ENCODE measurements around the gene GSK3A.
A peak's percentile ranks its signal among the peaks of the same experiment; 100 is the strongest.

The GSK3A gene

DNA sequence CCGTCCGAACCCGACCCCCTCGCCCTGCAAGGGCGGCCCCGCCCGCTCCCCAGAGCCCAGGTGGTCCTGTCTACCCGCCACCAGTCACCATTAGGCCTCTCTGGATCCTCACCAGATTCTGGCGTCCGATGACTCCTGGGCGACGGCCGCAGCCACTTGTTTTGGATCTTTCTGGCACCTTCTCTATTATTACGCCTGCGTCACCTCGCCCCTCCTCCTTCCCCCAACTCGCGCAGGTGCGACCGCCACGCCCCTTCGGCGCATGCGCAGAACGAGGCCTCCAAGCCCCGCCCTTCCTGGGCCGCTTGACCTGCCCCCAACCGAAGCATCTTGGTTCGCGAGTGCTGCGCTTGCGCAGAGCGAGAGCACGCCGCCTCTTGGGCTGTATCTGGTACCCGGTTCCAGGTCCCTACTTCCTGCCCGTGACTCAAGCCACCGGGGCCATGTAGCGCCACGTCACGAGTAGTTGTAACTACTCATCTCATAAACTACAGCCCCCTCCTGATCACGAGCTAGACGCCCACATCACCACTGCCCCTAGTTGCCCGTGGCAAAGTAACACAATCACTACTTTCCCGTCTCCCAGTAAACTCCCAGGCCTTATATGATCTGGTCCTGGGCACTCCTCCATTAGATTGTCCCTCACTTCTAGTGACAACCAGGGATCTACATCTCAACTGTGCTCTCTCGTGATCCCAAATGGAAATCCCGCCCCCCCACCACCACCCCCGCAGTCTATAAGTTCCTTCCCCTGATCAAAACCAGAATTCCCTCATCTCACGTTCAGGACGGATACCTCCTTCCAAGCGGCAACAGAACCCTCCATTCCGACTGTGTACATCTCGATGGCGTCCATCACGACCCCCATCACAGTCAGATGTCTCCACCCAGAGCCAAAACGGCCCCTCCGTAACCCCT is 24.6 kb downstream of the GSK3A start, which contains the start of gene DEDD2:
TSS of gene DEDD2 (minus strand) at position 158 of the 918 bp plus-strand sequence. CDS start 670 bp downstream, outside the sequence.
- H2BK12ac ChIP-seq (ENCODE audit: low read length), result peak within 1 kb of the TSS; percentile 39
- H2BK5ac ChIP-seq (ENCODE audit: low read depth, low read length, poor library complexity), result peak within 1 kb of the TSS; percentile 52
- H4K12ac ChIP-seq (ENCODE audit: low read depth, low read length), result peak within 1 kb of the TSS; percentile 60
- peak within 1 kb of the TSS; percentile 53 for H3K4ac ChIP-seq (ENCODE audit: low read depth, low read length)
- peak within 1 kb of the TSS; percentile 89 for H3K4me2 ChIP-seq (ENCODE audit: low read length)
- H2BK120ac ChIP-seq (ENCODE audit: insufficient read depth, low read length, poor library complexity), result peak within 1 kb of the TSS; percentile 65
- H3K36me3 ChIP-seq (ENCODE audit: control insufficient read depth in 1 of 2, insufficient read depth in 2 of 2, low read length in 2 of 2), result peaks cover 12 to 19% of the 10 kb centered on the region in 2 experiments
- peak within 1 kb of the TSS; percentile 95 for H3K9ac ChIP-seq (ENCODE audit: low read length)
- no CpG with 5 or more reads among the region's 57 CpGs for WGBS (ENCODE audit: extremely low coverage, insufficient coverage, insufficient read length)
- H2AFZ ChIP-seq (ENCODE audit: insufficient read depth, low read length, poor library complexity), result peak within 1 kb of the TSS; percentile 54
- H3K79me2 ChIP-seq (ENCODE audit: control insufficient read depth, insufficient read depth, low read length, poor library complexity), result peaks cover 23% of the 10 kb centered on the region
- peak within 1 kb of the TSS; percentile 85 for H3K4me3 ChIP-seq (ENCODE audit: low read depth, low read length)
- H4K8ac ChIP-seq (ENCODE audit: low read depth, low read length), result peak within 1 kb of the TSS; percentile 78
- H3K4me1 ChIP-seq (ENCODE audit: control insufficient read depth in 1 of 2, insufficient read depth in 2 of 2, low read length in 2 of 2), result peaks cover 8 to 19% of the 10 kb centered on the region in 2 experiments
- peak within 1 kb of the TSS; percentile 63 for H3K18ac ChIP-seq (ENCODE audit: low read length)
- DNase-seq, result peak; percentile 100
- H4K91ac ChIP-seq (ENCODE audit: low read depth, low read length), result peak within 1 kb of the TSS; percentile 80
- H2AK5ac ChIP-seq (ENCODE audit: low read length), result peak within 1 kb of the TSS; percentile 85
- peaks cover 20% of the 10 kb centered on the region for H3K79me1 ChIP-seq (ENCODE audit: low read length)
- no peaks in the 10 kb centered on the region for H3K27me3 ChIP-seq (ENCODE audit: insufficient read depth, low read length)
- peak within 1 kb of the TSS; percentile 80 for H3K27ac ChIP-seq (ENCODE audit: low read depth, low read length)
- H3K23ac ChIP-seq (ENCODE audit: low read length), result no peak within 1 kb of the TSS
- no peaks in the 10 kb centered on the region for H3K9me3 ChIP-seq (ENCODE audit: insufficient read depth, low read depth, low read length)
- peak within 1 kb of the TSS; percentile 65 for H3K14ac ChIP-seq (ENCODE audit: low read length)

DNA sequence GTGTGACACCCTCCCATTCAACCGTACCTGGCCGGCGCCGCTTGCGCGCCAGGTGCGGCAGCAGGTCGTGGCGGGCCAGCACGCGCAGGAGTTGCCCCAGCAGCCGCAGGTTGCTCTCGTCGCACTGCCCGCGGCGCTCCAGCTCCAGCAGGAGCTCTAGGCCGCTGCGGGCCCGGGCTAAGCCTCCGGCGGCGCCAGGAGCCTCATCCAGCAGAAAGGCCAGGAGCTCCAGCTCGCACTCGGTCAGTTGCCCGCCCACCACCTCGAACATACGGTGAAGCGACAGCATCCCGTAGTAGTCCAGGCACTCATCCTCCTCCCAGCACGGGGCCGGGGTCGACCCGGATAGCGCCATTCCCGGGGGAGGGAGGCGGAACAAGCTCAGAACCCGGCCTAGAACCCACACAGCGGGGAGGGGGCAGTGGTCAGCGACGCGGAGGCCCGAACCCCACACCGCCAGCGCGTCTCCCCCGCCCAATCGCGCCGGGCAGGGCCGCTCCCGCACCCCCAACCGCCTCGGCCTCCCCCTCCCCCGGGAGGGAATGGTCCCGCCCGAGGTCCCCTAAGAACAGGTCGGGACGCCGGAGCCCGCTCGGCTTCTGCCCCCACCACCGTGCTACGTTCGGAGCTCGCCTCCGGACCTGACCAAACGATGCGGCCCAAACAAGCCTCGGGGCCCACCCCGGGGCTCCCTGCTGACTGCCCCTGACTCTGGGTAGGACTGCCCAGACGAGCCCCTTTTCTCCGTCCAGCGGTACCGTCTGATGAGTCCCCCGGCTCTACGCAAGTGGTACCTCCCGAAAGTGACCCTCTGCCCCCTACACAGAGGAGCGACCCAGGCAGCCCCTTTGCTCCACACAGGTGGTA is 25.5 kb downstream of the GSK3A start:
- Histone ChIP-seq H3K36me3 (ENCODE audit: control insufficient read depth in 1 of 2, insufficient read depth in 2 of 2, low read length in 2 of 2) (peaks cover 19 to 20% of the 10 kb centered on the region in 2 experiments), H3K79me2 (ENCODE audit: control insufficient read depth, insufficient read depth, low read length, poor library complexity) (peaks cover 23% of the 10 kb centered on the region), H4K8ac (ENCODE audit: low read depth, low read length) (peak overlapping the region; percentile 59), H2BK12ac (ENCODE audit: low read length) (no peak overlapping the region), H3K14ac (ENCODE audit: low read length) (peak overlapping the region; percentile 65), H4K91ac (ENCODE audit: low read depth, low read length) (peak overlapping the region; percentile 80), H2AK5ac (ENCODE audit: low read length) (peak overlapping the region; percentile 32), H3K9me3 (ENCODE audit: insufficient read depth, low read depth, low read length) (no peaks in the 10 kb centered on the region), H3K4ac (ENCODE audit: low read depth, low read length) (peak overlapping the region; percentile 53), H3K4me1 (ENCODE audit: control insufficient read depth in 1 of 2, insufficient read depth in 2 of 2, low read length in 2 of 2) (peaks cover 8 to 19% of the 10 kb centered on the region in 2 experiments), H3K23ac (ENCODE audit: low read length) (no peak overlapping the region), H3K9ac (ENCODE audit: low read length) (peak overlapping the region; percentile 95), H3K18ac (ENCODE audit: low read length) (peak overlapping the region; percentile 63), H2AFZ (ENCODE audit: insufficient read depth, low read length, poor library complexity) (peak overlapping the region; percentile 54), H2BK120ac (ENCODE audit: insufficient read depth, low read length, poor library complexity) (peak overlapping the region; percentile 65), H3K4me3 (ENCODE audit: low read depth, low read length) (peak overlapping the region; percentile 85), H3K27ac (ENCODE audit: low read depth, low read length) (peak overlapping the region; percentile 80), H3K79me1 (ENCODE audit: low read length) (peaks cover 20% of the 10 kb centered on the region), H3K4me2 (ENCODE audit: low read length) (peak overlapping the region; percentile 89), H4K12ac (ENCODE audit: low read depth, low read length) (no peak overlapping the region), H2BK5ac (ENCODE audit: low read depth, low read length, poor library complexity) (peak overlapping the region; percentile 52), H3K27me3 (ENCODE audit: insufficient read depth, low read length) (no peaks in the 10 kb centered on the region)
- WGBS (ENCODE audit: extremely low coverage, insufficient coverage, insufficient read length), result no CpG with 5 or more reads among the region's 79 CpGs
- peak; percentile 87 to 88 for DNase-seq

- Histone ChIP-seq H3K4me2 (ENCODE audit: low read length) (no peak overlapping the region), H2BK120ac (ENCODE audit: insufficient read depth, low read length, poor library complexity) (no peak overlapping the region), H4K91ac (ENCODE audit: low read depth, low read length) (no peak overlapping the region), H3K9me3 (ENCODE audit: insufficient read depth, low read depth, low read length) (no peaks in the 10 kb centered on the region), H2BK5ac (ENCODE audit: low read depth, low read length, poor library complexity) (no peak overlapping the region), H2AFZ (ENCODE audit: insufficient read depth, low read length, poor library complexity) (no peak overlapping the region), H3K4me1 (ENCODE audit: control insufficient read depth in 1 of 2, insufficient read depth in 2 of 2, low read length in 2 of 2) (peaks cover 4 to 12% of the 10 kb centered on the region in 2 experiments), H3K79me2 (ENCODE audit: control insufficient read depth, insufficient read depth, low read length, poor library complexity) (peaks cover 14% of the 10 kb centered on the region), H3K4me3 (ENCODE audit: low read depth, low read length) (no peak overlapping the region), H4K8ac (ENCODE audit: low read depth, low read length) (no peak overlapping the region), H3K23ac (ENCODE audit: low read length) (no peak overlapping the region), H4K12ac (ENCODE audit: low read depth, low read length) (no peak overlapping the region), H3K4ac (ENCODE audit: low read depth, low read length) (peak overlapping the region; percentile 67), H3K9ac (ENCODE audit: low read length) (no peak overlapping the region), H3K18ac (ENCODE audit: low read length) (no peak overlapping the region), H2AK5ac (ENCODE audit: low read length) (no peak overlapping the region), H3K79me1 (ENCODE audit: low read length) (peaks cover 14% of the 10 kb centered on the region), H2BK12ac (ENCODE audit: low read length) (no peak overlapping the region), H3K36me3 (ENCODE audit: control insufficient read depth in 1 of 2, insufficient read depth in 2 of 2, low read length in 2 of 2) (peaks cover 24 to 27% of the 10 kb centered on the region in 2 experiments), H3K27me3 (ENCODE audit: insufficient read depth, low read length) (no peaks in the 10 kb centered on the region), H3K14ac (ENCODE audit: low read length) (no peak overlapping the region), H3K27ac (ENCODE audit: low read depth, low read length) (no peak overlapping the region)
- no CpG with 5 or more reads among the region's 11 CpGs for WGBS (ENCODE audit: extremely low coverage, insufficient coverage, insufficient read length)
- DNase-seq, result no peak
Measured at GRCh38 chr19:42214810-42215485, 27.5 kb downstream of the GSK3A start.

DNA sequence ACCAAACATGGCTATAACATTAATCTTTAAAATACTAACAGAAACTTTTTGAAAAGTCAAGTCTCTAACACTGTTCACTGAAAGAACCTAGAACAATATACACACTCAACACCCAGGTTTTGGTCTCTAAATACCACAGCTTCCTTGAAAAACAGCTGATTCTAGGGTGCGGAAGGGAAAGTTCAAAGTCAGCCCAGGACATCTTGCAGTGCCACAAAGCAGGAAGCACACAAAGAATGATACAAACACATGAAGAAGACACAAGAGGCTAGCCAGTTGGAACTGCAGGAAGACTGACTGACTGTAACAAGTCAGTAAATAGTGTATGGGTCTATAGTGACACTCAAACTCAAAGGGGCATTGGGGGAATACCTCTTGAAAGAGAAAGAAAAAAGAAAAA is 29.5 kb downstream of the GSK3A start:
- H2AK5ac ChIP-seq (ENCODE audit: low read length), result no peak overlapping the region
- H3K23ac ChIP-seq (ENCODE audit: low read length), result no peak overlapping the region
- no peaks in the 10 kb centered on the region for H3K9me3 ChIP-seq (ENCODE audit: insufficient read depth, low read depth, low read length)
- H3K79me1 ChIP-seq (ENCODE audit: low read length), result peaks cover 12% of the 10 kb centered on the region
- H3K27me3 ChIP-seq (ENCODE audit: insufficient read depth, low read length), result no peaks in the 10 kb centered on the region
- no peak overlapping the region for H3K18ac ChIP-seq (ENCODE audit: low read length)
- peaks cover 6 to 7% of the 10 kb centered on the region in 2 experiments for H3K4me1 ChIP-seq (ENCODE audit: control insufficient read depth in 1 of 2, insufficient read depth in 2 of 2, low read length in 2 of 2)
- H2BK120ac ChIP-seq (ENCODE audit: insufficient read depth, low read length, poor library complexity), result no peak overlapping the region
- no peak overlapping the region for H2AFZ ChIP-seq (ENCODE audit: insufficient read depth, low read length, poor library complexity)
- H4K12ac ChIP-seq (ENCODE audit: low read depth, low read length), result no peak overlapping the region
- H3K14ac ChIP-seq (ENCODE audit: low read length), result no peak overlapping the region
- no CpG with 5 or more reads among the region's 1 CpG for WGBS (ENCODE audit: extremely low coverage, insufficient coverage, insufficient read length)
- H3K4me2 ChIP-seq (ENCODE audit: low read length), result no peak overlapping the region
- no peak overlapping the region for H2BK5ac ChIP-seq (ENCODE audit: low read depth, low read length, poor library complexity)
- peaks cover 14% of the 10 kb centered on the region for H3K79me2 ChIP-seq (ENCODE audit: control insufficient read depth, insufficient read depth, low read length, poor library complexity)
- no peak overlapping the region for H3K4ac ChIP-seq (ENCODE audit: low read depth, low read length)
- no peak overlapping the region for H4K91ac ChIP-seq (ENCODE audit: low read depth, low read length)
- no peak for DNase-seq
- no peak overlapping the region for H3K4me3 ChIP-seq (ENCODE audit: low read depth, low read length)
- H3K9ac ChIP-seq (ENCODE audit: low read length), result no peak overlapping the region
- no peak overlapping the region for H4K8ac ChIP-seq (ENCODE audit: low read depth, low read length)
- H2BK12ac ChIP-seq (ENCODE audit: low read length), result no peak overlapping the region
- peaks cover 42 to 44% of the 10 kb centered on the region in 2 experiments for H3K36me3 ChIP-seq (ENCODE audit: control insufficient read depth in 1 of 2, insufficient read depth in 2 of 2, low read length in 2 of 2)
- H3K27ac ChIP-seq (ENCODE audit: low read depth, low read length), result no peak overlapping the region
